CD4-positive, alpha-beta T cell treated with Interferon gamma for 1 hour (primary cell): Measurements from ENCODE around the gene CRHR2.
"Not testable (repeated sequence)": the region's sequence is repeated elsewhere in the genome, so short reads cannot be mapped to it uniquely, and the experiment has no call there.

ENCODE experiments used
- DNase-seq: peaks from one replicate; pipeline ENCODE4 v3.0.0-alpha.2; 2020

The CRHR2 gene

DNA sequence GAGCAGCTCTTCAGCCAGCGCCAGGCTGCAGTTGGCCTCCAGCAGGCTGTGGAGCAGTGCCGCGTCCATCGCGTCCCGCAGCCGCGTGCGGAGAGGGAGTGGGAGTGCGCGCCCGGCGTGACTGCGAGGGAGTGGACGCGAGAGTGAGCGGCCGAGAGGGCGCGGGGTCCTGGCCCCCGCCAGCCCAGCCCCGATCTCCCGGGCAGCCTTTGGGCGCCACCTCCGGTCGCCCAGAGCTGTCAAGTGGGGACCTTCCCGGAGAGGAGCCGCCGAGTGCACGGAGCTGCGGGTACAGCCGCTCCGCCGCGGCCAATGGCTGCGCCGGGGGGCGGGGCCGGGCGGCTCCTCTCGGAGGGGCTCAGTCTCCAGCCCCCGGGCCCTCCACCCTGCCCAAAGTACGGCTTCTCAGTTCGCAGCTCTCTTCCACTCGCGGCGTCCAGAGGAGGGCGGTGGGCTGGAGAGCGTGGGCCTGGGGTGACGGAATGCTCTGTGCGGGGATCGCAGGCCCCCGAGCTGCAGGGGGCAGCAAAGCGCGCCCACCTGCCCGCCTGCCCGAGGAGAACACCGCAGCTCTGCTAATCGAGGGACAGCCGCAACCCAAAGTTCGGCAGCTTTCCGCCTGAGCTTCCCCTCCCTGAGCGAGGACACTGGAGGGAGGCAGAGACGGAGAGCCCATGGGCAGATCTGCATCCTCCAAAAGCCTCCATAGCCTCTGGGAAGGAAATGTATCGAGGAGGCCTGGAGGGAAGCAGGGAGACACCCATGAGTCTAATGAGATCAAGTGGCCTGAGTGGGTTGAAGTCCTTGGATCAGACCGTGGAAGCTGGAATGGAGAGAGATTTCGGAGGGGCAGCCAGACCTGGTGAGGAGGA is at the start of gene CRHR2:
CRHR2 (minus strand) TSS at position 245 of the 872 bp plus-strand sequence; CDS start at position 69, 176 bp downstream.
- peak; percentile 7 for DNase-seq

DNA sequence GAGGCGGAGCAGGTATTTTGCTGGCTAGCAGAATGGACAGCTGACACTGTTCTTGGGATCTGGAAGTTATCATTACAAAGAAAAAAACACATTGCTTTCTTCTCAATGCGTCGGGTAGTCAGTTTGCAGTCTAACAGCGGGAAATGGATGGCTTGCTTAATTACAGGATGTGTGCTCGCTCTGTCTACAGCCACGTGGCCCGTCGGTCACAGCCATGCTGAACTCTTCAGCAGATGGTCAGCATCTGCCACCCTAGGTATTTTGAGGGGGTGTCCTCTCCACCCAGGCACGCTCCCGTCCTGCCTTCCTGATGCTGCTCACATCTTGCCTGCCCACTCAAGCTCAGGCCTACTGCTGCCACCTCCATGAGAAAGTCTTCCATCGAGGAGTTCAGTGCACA is 49.3 kb upstream of the CRHR2 start:
- DNase-seq, result no peak

DNA sequence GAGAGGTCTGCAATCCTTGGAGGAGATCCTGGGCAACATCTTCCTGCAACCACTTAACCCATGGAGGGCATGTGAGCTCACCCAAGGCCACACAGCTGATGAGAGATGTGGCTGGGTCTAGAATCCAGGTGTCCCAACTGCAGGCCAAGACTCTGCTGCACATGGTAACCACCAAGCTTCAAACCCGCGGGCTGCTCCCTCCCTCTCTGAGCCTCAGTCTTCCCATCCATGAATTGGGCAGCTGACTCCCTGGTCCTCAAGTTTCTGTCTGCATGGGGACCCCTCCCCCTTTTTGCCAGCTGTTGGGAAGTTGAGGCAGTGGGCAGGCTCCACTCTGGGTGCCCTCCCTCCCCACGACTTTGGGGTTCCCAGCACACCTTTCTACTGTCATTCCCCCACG is 48.7 kb upstream of the CRHR2 start:
- DNase-seq, result no peak

DNA sequence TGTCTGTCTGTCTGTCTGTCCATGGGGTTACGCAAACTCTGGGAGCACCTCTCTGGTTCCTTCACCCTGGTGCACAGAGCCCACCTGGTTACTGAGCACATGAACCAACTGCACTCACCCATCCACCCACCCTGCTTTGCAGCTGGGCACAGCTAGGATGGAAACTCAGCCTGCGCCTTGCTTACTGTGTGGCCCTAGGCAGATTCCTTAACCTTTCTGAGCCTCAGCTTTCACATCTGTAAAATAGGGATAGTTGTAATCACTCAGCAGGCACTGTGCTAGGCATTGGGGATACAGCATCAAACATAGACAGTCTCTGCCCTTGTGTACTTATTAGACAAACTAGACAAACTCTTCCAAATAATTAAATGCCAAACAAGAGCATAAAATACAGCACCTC is 47.8 kb upstream of the CRHR2 start:
- DNase-seq, result no peak

DNA sequence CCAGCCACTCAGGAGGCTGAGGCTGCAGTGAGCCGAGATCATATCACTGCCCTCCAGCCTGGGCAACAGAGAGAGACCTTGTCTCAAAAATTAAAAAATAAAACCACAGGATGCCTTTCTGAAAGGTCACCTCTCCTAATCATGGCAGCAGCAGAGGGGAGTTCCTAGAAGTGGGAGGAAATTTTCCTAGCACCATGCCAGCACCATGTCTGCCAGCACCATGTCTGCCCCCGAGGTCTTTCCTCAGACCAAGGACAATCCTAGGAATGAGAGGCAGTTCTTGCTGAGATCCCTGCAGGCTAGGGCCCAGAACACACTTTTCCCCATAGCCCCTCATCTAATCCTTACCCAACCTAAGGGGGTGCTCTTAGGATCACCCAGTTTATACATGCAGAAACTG is 47.4 kb upstream of the CRHR2 start:
- DNase-seq, result no peak

DNA sequence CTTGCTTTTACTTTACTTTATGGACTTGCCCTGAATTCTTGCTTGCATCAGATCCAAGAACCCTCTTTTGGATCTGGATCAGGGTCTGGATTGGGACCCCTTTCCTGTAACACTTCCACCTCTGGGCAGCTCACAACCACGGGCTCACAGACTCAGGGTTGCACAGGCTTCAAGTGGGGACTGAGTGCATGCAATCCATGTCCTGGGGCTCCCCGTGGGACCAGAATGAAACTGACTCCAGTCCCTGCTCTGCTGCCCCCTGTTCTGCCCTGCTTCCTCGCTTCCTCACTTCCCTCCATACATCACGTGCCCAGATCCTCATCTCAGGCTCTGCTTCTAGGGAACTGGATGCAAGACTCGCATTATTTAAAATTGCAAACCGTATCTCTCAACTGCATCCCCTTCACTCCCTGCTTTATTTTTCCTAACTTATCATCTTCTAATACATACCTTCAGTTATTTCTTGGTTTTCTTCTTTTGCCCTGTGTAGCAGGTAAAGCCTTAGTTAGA is 46.4 kb upstream of the CRHR2 start:
- DNase-seq, result no peak

DNA sequence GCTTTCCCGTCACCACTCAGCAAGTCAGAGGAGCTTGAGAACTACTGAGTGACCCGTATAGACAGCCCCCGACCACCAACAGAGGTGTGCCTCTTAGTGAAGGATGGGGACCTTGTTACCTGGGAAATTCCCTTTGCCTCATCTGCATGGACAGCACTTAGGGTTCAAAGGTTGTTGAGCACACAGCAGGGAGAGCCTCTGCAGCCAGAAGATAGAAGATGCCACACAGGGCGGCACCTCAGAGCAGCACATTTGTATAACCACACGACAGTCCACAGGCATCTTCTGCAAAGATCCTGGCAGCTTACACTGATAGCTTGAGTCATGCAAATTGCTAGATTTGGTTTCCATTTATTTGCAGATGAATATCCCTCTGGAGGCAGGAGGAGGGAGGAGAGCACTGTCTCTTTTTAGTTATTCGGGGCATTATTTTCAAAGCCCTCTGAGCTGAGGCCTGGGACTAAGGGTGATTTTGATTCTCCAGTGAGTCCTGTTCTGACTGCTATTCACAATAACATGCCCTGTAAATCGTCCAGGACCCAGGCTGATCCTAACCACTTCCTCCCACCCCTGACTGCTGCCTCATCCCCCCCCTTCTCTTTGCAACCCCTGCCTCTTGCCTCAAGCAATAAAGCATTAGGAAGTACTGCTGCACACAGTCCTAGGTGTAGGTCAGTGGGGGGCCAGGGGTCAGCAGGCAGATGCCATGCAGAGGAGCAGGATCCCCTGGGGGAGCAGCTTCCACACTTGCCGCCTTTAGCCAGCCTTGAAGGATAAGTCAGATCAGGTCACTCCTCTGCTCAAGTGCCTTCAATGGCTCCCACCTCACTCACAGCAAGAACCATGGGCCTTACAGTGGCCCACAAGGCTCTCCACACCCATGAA is 45.0 kb upstream of the CRHR2 start:
- DNase-seq, result peak; percentile 36

DNA sequence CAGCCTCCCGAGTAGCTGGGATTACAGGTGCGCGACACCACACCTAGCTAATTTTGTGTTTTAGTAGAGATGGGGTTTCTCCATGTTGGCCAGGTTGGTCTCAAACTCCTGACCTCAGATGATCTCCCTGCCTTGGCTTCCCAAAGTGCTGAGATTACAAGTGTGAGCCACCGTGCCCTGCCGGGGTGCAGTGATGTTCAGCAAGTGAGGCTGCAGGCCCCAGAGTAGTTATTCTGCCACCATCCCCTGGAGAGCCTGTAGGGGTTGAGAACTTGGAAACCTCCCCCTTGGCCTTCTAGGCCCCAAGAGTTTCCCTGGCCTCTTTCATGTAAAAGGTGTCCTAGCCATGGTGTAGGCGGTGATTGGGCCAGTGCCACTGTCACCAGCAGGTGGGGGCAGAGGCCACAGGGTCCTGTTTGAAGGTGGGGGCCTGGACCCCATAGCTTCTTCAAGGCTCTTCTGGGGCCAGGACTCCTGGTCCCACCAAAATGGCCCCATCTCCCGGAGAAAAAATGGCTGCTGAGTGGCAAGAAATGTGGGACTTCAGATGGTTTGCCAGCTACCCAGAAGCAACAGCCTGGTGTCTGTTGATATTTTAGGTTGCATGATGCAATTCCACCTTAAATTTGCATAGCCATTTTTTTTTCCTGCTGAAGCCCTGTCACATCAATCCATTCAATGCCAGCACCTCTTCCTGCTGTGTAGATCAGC is 44.2 kb upstream of the CRHR2 start:
- DNase-seq, result no peak

DNA sequence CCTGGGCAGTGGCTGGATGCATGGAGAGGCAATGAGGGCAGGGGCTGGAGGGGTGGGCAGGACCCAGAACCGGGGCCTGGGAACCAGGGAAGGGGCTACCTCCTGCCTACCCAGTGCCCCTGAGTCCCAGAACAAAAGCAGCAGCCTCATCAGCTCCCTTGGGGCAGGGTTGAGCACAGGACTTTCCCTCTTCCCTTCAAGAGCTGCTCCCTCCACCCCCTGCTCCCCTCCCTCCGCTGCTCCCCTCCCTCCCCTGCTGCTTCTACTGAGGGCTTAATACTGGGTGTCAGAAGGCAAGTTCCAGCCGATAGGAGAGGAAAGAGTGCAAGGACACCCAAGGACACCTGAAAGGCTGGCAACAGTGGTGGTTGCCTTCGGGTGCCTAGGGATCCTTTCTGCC is 41.5 kb upstream of the CRHR2 start:
- DNase-seq, result no peak

DNA sequence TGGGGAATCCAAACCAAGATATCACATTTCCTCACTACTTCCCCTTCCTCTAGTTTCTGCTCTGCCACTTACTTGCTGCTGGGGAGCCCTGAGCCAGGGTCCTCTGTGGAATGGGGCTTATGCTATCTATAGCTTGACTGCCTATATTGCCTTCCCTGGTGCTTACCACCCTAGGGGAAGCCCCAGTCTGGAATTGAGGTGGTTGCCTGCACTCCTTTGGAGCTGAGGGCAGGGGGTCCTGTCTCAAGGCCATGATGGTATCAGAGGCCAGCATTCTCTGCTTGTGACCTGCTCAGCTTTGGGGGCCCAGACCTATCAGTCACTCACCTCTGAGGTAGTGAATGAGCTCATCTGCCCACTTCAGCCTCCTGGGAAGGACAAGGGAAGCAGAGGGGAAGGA is 40.4 kb upstream of the CRHR2 start:
- DNase-seq, result no peak

DNA sequence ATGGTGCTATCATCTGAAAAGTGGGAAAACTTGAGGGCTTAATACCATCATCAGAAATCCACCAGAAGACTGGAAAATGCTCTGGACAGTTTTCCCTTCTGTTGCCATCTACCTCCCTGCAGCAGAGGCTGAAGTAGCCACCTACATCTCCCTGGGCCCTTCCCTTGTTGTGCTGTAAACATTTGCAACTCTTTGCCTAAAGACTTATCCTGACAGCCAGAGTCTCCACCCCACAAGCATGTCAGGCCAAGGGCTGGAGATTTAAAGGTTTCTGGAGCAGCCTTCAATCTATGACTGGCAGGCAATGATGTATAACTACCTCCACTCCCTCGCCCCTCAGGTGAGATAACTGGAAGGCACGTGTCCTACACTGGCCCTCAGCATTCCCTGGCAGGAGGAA is 39.9 kb upstream of the CRHR2 start:
- DNase-seq, result no peak

DNA sequence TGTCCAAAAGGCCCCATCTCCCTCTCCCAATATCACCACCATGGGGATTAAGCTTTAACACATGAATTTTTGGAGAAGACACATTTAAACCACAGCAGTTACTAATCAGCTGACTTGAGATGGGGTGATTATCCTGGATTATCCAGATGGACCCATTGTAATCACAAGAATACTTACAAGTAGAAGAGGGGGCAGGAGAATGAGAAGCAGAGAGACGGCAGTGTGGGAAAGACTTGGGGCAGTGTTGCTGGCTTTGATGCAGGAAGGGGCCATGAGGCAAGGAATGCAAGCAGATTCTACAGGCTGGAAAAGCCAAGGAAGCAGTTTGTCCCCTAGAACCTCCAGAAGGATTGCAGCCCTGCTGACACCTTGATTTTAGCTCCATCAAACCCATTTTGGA is 39.0 kb upstream of the CRHR2 start:
- no peak for DNase-seq

DNA sequence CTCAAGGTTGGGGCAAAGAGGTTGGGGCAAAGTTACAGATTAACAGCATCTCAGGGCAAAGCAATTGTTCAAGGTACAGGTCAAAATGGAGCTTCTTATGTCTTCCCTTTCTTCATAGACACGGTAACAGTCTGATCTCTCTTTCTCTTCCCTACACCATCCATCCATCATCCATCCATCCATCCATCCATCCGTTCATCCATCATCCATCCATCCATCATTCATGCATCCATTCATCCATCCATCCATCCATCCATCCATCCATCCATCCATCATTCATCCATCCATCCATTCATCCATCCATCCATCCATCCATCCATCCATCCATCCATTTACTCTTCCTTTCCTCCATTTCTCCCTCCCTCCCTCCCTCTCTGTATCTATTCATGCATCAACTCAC is 37.2 kb upstream of the CRHR2 start:
- DNase-seq, result not testable (repeated sequence)

DNA sequence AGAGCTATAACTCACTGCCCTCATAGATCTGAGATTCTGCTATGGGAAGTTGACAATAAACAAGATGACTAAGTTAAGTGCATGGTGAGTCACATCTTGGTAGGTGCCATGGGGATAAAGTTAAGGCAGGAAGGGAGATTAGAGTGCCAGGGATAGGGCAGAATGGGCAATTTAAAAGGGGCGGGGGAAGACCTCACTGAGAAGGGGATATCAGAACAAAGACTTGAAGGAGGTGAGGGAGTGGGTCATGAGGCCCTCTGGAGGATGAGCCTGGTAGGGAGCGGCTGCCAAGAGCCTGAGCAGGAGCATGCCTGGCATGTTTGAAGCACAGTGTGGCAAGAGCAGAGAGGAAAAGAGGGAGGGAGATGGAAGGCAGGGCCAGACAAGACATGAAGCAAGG is 34.9 kb upstream of the CRHR2 start:
- no peak for DNase-seq

DNA sequence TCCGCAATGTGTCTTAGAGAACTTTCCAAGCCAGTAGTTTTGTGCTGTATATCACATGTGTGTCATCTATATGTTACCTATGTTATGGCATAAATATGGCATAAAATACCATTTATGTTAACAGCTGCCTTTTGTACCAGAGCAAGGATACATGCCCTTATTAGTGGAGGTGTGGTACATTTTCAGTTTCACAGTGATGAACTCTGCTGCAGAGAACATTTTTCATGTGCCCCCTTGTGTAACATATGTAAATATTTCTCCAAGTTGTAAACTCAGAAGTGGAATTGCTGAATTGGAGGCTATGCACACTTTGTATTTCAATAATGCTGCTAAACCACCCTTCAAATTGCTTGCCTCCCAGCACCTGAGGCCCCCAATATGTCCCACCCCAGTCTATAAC is 31.9 kb upstream of the CRHR2 start:
- no peak for DNase-seq

DNA sequence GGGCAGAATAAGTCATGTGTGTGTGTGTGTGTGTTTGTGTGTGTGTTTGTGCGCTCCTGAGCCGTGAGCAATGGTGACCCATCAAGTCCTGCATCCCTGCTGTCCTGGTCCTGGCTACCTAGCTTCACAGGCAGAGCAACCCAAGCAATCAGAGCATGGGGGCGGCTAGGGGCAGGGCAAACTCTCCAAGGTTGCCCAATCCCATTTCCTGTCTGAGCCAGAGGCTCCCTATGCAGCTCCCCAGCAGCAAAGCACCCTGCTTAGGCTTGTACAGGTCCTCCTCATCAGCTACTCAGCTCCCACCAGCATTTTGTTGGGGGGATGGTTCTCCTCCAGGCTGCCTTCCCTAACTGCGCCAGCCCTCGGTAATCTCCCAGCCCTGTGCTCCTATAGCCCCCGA is 31.1 kb upstream of the CRHR2 start:
- DNase-seq, result no peak

DNA sequence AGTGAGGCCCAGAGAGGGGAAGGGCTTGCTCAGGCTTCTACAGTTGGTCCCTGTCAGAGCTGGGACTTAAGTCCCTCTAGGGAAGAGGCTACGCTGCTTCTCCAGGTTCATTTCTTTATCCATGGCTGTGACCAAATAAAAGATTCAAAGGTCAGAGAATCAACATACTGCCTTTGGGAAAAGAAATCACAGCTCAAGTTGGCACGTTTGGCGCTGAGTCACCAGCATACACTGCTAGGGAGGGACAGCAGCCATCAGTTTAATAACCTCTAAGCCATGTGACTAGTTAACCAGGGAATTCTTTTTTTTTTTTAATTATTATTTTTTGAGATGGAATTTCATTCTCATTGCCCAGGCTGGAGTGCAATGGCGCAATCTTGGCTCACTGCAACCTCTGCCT is 28.4 kb upstream of the CRHR2 start:
- DNase-seq, result no peak

DNA sequence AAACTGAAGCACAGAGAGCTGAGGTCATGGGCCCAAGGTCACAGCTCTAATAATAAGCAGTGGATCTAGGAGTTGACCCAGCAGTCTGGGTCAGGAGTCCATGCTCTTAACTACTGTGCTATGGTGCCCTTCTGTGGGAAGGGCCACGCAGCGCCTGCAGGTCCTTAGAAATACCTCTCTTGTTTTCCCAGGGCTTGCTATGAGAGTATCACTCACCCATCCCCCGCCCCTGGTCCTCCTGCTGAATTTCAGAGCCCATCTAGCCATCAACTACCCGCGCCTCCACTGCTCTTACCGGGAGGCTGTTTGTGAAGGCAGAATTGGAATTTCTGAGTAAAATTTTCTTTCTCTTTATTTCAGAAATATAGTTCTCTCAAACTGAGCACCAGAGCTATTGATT is 27.3 kb upstream of the CRHR2 start:
- no peak for DNase-seq

DNA sequence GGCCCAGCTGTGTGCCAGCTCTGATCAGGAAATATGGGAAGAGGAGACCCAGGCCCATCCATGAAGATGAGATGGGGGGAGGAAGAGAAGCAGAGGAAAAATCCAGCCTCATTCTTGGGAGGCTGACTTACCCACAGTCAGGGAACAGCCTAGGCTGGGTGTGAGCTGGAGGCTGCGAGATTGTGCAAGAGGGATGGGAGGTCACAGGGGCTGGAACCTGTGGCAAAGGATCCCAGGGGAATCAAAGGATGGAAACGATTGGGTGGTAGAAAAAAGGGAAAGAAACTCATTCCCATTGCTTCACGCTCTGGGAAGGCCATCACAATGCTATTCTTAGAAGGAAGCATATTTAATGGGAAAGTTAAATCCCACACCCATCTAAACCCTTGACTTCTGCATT is 26.7 kb upstream of the CRHR2 start:
- no peak for DNase-seq

DNA sequence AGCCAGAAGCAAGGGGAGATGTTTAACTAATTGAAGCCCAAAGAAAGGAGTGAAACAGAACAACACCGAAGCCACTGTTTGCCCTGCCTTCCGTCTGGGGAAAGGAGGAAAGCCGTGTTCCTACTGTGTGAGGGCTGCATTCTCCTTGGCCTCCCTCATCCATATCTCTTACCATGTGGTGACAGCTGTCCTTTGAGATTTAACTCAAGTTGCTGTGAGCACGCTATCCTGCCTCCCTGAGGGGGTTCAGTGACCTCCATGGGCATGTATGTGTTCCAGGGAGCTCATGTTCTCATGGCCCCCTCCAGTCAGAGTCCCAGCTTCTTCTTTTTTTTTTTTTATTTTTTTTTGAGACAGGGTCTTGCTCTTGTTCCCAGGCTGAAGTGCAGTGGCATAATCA is 26.2 kb upstream of the CRHR2 start:
- DNase-seq, result no peak

DNA sequence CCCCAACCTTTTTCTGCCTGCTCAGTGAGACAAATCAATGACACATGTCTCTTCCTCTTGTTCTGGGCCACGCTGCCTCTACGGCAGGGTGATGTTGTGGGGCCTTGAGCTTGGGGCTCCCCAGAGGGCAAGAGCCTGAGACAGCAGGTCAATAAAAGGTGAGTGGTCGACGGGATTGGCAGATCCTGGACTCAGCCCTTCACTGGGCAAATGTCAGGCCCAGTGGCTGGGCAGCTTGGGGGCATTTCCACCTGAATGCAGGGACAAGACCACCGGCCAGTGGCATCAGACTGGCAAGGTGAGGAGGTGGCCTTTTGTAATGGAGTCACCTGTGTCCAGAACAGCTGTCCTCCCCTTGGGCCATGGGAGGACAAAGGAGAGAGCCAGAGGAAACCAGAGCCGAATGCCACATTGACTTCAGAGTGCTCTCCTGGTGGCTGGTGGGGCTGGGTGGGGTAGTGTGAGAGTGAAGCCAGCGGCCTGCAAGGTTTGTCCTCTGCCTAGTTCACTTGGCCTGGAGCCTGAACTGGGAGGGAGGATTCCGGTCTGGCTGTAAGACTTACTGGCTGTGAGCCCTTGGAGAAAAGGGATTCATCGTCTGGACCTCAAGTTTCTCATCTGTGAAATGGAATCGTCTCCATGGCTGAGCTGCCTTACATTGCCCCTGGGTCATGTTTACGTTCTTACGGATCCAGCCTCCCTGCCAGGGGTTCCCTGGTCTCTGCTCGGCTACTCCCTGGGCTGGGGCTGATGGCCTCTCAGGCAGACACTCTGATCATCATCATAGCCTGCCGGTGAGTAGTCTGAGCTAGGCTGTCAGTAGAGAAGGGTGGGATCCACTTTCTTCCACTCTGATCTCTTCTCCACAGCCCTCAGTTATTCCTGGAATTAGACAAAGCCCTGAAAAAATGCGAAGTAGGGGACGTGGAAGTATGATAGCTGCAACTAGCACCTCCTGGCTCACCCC is 25.4 kb upstream of the CRHR2 start:
- DNase-seq, result no peak

DNA sequence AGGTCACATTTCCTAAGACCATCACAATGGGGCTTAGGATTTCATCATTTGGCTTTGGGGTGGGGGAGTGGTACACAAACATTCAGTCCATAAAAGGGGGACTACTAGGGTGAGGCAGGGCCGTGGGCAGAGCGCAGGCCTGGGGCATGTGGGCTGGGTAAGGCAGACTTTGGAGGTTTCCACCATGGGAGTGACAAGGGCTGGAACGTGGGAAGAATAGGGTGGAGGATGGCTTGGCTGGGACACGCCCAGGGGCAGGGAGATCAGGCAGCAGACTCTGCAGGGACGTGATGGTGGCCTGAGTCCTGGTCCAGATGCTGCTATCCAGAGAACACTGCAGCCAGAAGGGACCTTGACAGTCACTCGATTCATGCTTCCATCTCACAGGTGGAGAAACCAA is 24.7 kb upstream of the CRHR2 start:
- no peak for DNase-seq
